Endothelial cell of umbilical vein (primary cell): ENCODE measurements around the gene C5AR2. TPM values are rescaled to one million over a fixed set of nuclear protein-coding genes. Genes with fewer than 3 reads are reported as not detected.
A peak's percentile ranks its signal among the peaks of the same experiment; 100 is the strongest.
"Not testable (repeated sequence)": the region's sequence is repeated elsewhere in the genome, so short reads cannot be mapped to it uniquely, and the experiment has no call there.

Experiments used
- BruUV-seq: library from RNA; stranded (reverse); fragments of 400-500 nt; replicated peaks from 2 replicates; lab custom pipeline; 2021; lab: Mats Ljungman, UMichigan
- CTCF ChIA-PET: fragments of 300-600, 350-600 bp; sonication (Branson Sonifier 250); formaldehyde crosslinking; loops from one replicate; lab custom pipeline; 2021; ENCODE audit warnings: antibody characterized with exemption, inconsistent platforms; lab: Charles Lee
- POLR2A ChIA-PET: fragments of 300-600, 350-600 bp; sonication (Branson Sonifier 250); formaldehyde crosslinking; loops from one replicate; lab custom pipeline; 2021; ENCODE audit warnings: antibody characterized with exemption, inconsistent platforms; lab: Charles Lee
- DNase-seq: peaks from one replicate; pipeline ENCODE4 v3.0.0-alpha.2; 2011; ENCODE audit warnings: low read depth, low spot score
- FAIRE-seq: peaks from 2 replicates; lab custom pipeline; 2011; peaks lifted over from hg19 to GRCh38; lab: Jason Lieb, UNC
- H2AFZ ChIP-seq: 2 replicates; pipeline ENCODE4 v1.6.0; 2012; ENCODE audit warnings: low read depth, low read length, control low read depth, inconsistent platforms
- H3K27ac ChIP-seq: 2 replicates; pipeline ENCODE4 v1.5.1; 2011; ENCODE audit warnings: low read depth, mild to moderate bottlenecking, control low read depth, low read length, moderate library complexity; ENCODE audit not compliant: insufficient read depth
- H3K27me3 ChIP-seq, 2 experiments: 2 replicates each; pipeline versions ENCODE4 v1.6.0 to v1.6.1; 2011; ENCODE audit warnings: low read length in 2 of 2, mixed read lengths in 1 of 2; ENCODE audit not compliant: control insufficient read depth in 2 of 2, insufficient read depth in 2 of 2
- H3K36me3 ChIP-seq, 2 experiments: 2 replicates in 1 of 2; 3 replicates in 1 of 2; pipeline ENCODE4 v1.5.1; 2011; ENCODE audit warnings: low read length in 2 of 2, mild to moderate bottlenecking in 1 of 2, moderate library complexity in 1 of 2; ENCODE audit not compliant: control insufficient read depth in 2 of 2, insufficient read depth in 2 of 2; ENCODE audit errors: extremely low read depth in 1 of 2
- H3K4me1 ChIP-seq: 3 replicates; pipeline ENCODE4 v1.5.1; 2011; ENCODE audit warnings: mild to moderate bottlenecking, low read length; ENCODE audit not compliant: control insufficient read depth, insufficient read depth; ENCODE audit errors: extremely low read depth
- H3K4me2 ChIP-seq: 2 replicates; pipeline ENCODE4 v1.6.1; 2011; ENCODE audit warnings: low read length, control low read depth, mixed read lengths; ENCODE audit not compliant: insufficient read depth
- H3K4me3 ChIP-seq, 3 experiments: fragments of 200-600 bp in 1 of 3; sonication (generic), shearing (Covaris generic) in 1 of 3; replicated peaks in 1 of 3; 2 replicates each; pipeline ENCODE4 v1.5.1; 2011 to 2016; ENCODE audit warnings: control low read depth in 3 of 3, low read length in 3 of 3, mild to moderate bottlenecking in 2 of 3, inconsistent platforms in 1 of 3, low read depth in 1 of 3, moderate library complexity in 1 of 3; ENCODE audit not compliant: insufficient read depth in 1 of 3
- H3K79me2 ChIP-seq: 2 replicates; pipeline ENCODE4 v1.6.0; 2012; ENCODE audit warnings: low read length, inconsistent platforms; ENCODE audit not compliant: control insufficient read depth, insufficient read depth
- H3K9ac ChIP-seq: replicated peaks from 2 replicates; pipeline ENCODE3; 2011; ENCODE audit warnings: low read length, control low read depth; ENCODE audit not compliant: insufficient read depth; ENCODE audit errors: extremely low read depth
- H3K9me1 ChIP-seq: replicated peaks from 3 replicates; pipeline ENCODE4 v1.6.0; 2011; ENCODE audit warnings: mild to moderate bottlenecking, low read length; ENCODE audit not compliant: control insufficient read depth, insufficient read depth; ENCODE audit errors: extremely low read depth
- H3K9me3 ChIP-seq: replicated peaks from 2 replicates; pipeline ENCODE4 v1.5.1; 2012; ENCODE audit warnings: low read length, inconsistent platforms; ENCODE audit not compliant: control insufficient read depth, insufficient read depth
- H4K20me1 ChIP-seq: replicated peaks from 2 replicates; pipeline ENCODE3; 2011; ENCODE audit warnings: mild to moderate bottlenecking, low read length; ENCODE audit not compliant: control insufficient read depth, insufficient read depth; ENCODE audit errors: extremely low read depth
- POLR2A ChIP-seq: IDR thresholded peaks from 2 replicates; pipeline ENCODE4 v1.6.1; 2012; ENCODE audit warnings: low read depth, mild to moderate bottlenecking, control low read depth, low read length
- dilution Hi-C: fragments of 300-500 bp; cut with MboI; formaldehyde crosslinking; loops from one replicate; pipeline ENCODE4 v1.15.0; 2019; ENCODE audit warnings: low sequenced_read_pairs; ENCODE audit not compliant: extremely low pct_ligation_motif_present
- intact Hi-C: fragments of 100-400 bp; cut with micrococcal nuclease; formaldehyde crosslinking; loops from one replicate; pipeline ENCODE4 v1.10.0; 2022
- polyA plus RNA-seq, 4 experiments: library from polyadenylated mRNA; depleted of rRNA in 3 of 4; stranded (reverse) in 3 of 4; unstranded in 1 of 4; fragments of >200 nt; gene quantifications; 2 replicates each; pipeline versions ENCODE4 v1.2.1 to v1.2.3, GENCODE V29; 2011 to 2012; ENCODE audit warnings: missing spikeins in 1 of 4
- total RNA-seq: library from RNA; stranded (reverse); gene quantifications from 2 replicates; pipeline ENCODE4 v1.2.3, GENCODE V29; 2021

The C5AR2 gene
- total and polyA plus RNA-seq, 2 donors (not counting 3 experiments of a cell fraction or from before 2014, with no cell fraction given) = not detected

- TF ChIP-seq POLR2A = peak; percentile 24
- intact Hi-C loops = not testable (repeated sequence)
- POLR2A ChIA-PET = interaction anchor here (1.4 kb wide), 1 partner anchor 35 kb away, joined by 4 read pairs; the partner anchor contains the start of gene DHX34
Measured at GRCh38 chr19:47383890-47384289, 51.9 kb downstream of the C5AR2 start.

DNA sequence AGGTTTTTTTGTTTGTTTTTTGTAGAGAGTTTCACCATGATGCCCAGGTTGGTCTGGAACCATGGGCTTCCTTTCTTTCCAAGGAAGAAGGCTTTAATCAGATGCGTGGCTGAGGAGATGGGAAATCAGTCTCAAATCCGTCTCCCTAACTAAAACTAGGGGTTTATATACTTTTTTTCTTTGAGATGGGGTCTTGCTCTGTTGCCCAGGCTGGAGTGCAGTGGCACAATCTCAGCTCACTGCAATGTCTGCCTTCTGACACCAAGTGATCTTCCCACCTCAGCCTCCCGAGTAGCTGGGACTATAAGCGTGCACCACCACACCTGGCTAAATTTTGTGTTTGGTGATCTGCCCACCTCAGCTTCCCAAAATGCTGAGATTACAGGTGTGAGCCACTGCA is 52.6 kb downstream of the C5AR2 start:
- POLR2A ChIA-PET = interaction anchor here (0.6 to 1.4 kb wide), 2 partner anchors 35 to 790 kb away, joined by 4 to 5 read pairs; partner anchors contain the start of gene DHX34
- H3K4me1 ChIP-seq, H4K20me1 ChIP-seq, BruUV-seq, H3K9me3 ChIP-seq, FAIRE-seq, H3K27me3 ChIP-seq, H3K4me2 ChIP-seq, H3K9me1 ChIP-seq, DNase-seq, H3K27ac ChIP-seq, intact Hi-C loops, dilution Hi-C loops, H3K79me2 ChIP-seq, CTCF ChIA-PET, H3K4me3 ChIP-seq, H3K9ac ChIP-seq, H2AFZ ChIP-seq: not testable (repeated sequence)
- peaks cover 3 to 23% of the 10 kb centered on the region in 2 experiments for H3K36me3 ChIP-seq

More at GRCh38 chr19:47383890-47384289, 51.9 kb downstream of the C5AR2 start:
- H3K4me2 ChIP-seq, H3K27me3 ChIP-seq, FAIRE-seq, H4K20me1 ChIP-seq, H3K79me2 ChIP-seq, H3K9me1 ChIP-seq, H2AFZ ChIP-seq, H3K27ac ChIP-seq, H3K9me3 ChIP-seq, BruUV-seq, DNase-seq, dilution Hi-C loops, H3K4me1 ChIP-seq, CTCF ChIA-PET, H3K9ac ChIP-seq, H3K4me3 ChIP-seq: not testable (repeated sequence)
- H3K36me3 ChIP-seq = peaks cover 5 to 27% of the 10 kb centered on the region in 2 experiments

DNA sequence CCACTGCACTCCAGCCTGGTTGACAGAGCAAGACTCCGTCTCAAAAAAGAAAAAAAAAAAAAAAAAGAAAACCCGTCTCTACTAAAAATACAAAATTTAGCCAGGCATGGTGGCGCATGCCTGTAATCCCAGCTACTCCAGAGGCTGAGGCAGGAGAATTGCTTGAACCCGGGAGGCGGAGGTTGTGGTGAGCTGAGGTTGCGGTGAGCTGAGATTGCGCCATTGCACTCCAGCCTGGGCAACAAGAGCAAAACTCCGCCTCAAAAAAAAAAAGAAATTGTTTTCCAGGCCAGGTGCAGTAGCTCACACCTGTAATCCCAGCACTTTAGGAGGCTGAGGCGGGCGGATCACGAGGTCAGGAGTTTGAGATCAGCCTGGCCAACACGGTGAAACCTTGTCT is 54.6 kb downstream of the C5AR2 start:
- H4K20me1 ChIP-seq, H3K4me2 ChIP-seq, DNase-seq, H3K4me3 ChIP-seq, dilution Hi-C loops, H3K27ac ChIP-seq, H2AFZ ChIP-seq, BruUV-seq, H3K27me3 ChIP-seq, H3K9me3 ChIP-seq, H3K79me2 ChIP-seq, FAIRE-seq, H3K9ac ChIP-seq, H3K9me1 ChIP-seq, H3K4me1 ChIP-seq, H3K36me3 ChIP-seq, intact Hi-C loops: not testable (repeated sequence)
- ChIA-PET CTCF (interaction anchor here (0.7 kb wide), 1 partner anchor 91 kb away, joined by 3 read pairs; no protein-coding TSS in a partner anchor), POLR2A (interaction anchor here (0.7 kb wide), 1 partner anchor 31 kb away, joined by 7 read pairs; no protein-coding TSS in a partner anchor)

DNA sequence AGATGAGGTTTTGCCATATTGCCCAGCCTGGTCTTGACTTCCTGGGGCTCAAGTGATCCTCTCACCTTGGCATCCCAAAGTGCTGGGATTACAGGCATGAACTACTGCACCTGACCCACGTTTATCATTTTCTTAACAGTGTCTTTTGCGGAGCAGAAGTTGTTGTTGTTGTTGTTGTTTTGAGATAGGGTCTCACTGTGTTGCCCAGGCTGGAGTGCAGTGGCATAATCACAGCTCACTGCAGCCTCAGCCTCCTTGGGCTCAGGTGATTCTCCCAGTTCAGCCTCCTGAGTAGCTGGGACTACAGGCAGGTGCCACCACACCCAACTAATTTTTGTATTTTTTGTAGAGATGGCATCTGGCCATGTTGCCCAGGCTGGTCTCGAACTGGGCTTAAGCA is 55.6 kb downstream of the C5AR2 start:
- H3K4me2 ChIP-seq, BruUV-seq, H3K36me3 ChIP-seq, DNase-seq, H3K9ac ChIP-seq, CTCF ChIA-PET, H3K9me1 ChIP-seq, intact Hi-C loops, POLR2A ChIA-PET, H3K27me3 ChIP-seq, H3K4me3 ChIP-seq, FAIRE-seq, H2AFZ ChIP-seq, H3K79me2 ChIP-seq, H4K20me1 ChIP-seq, H3K9me3 ChIP-seq, dilution Hi-C loops, H3K4me1 ChIP-seq, H3K27ac ChIP-seq: not testable (repeated sequence)
